HG02623 (cell line): ENCODE results near the gene COL26A1.

Experiments used
- ATAC-seq: cut with Tn5 transposase; IDR thresholded peaks from one replicate; pipeline ENCODE4 v1.9.1; 2021; ENCODE audit warnings: moderate library complexity; ENCODE audit not compliant: unreplicated experiment

COL26A1 gene

DNA sequence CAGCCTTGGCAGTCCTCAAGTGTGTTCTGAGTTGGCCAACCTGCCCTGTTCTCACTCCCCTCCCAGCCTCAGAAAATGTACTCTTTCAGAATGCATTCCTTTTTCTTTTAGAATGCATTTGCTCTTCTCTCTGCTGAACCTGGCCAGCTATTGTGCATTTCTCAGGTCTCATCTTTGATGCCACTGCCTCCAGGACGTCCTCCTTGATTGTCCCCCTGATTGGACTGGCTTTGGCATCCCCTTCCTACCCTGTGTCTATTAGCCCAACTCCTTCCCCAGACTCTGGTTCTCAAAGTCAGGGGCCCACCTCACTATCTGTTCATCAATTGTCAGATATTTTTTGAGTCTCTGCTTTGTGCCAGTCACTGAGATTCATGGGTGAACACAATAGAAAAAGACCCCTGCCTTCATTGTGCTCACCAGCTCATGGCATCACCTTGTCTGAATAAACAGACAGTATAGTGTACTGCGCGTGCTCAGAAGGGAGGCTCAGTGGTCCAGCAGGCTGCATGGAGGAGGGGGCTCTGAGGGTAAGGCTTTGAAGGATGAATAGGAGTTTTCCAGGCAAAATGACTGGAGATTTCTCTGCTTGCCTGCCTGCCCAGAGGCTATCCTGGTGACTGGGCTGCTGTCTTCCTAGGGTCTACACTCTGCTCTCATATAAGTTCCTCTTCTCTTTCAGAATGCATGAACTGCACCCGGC lies 169.9 kb downstream of the COL26A1 start:
- ATAC-seq, result no peak

DNA sequence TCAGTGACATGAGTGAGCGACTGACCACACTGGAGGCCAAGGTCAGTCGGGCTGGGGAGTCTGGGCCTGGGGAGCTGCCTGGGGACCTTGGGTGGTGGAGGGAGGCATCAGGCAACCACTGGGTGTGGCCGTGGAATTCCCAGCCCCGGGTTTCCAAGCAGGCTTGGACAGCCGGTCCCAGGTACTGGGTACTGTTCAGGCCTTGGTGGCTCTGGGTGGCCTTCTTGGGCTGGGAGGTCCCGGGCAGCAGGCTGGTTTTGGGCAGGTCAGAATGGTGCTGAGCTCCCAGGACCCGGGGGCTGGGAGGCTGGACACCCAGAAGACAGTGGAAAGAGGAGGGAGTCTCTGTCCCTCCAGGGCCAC lies 170.4 kb downstream of the COL26A1 start:
- no peak for ATAC-seq

DNA sequence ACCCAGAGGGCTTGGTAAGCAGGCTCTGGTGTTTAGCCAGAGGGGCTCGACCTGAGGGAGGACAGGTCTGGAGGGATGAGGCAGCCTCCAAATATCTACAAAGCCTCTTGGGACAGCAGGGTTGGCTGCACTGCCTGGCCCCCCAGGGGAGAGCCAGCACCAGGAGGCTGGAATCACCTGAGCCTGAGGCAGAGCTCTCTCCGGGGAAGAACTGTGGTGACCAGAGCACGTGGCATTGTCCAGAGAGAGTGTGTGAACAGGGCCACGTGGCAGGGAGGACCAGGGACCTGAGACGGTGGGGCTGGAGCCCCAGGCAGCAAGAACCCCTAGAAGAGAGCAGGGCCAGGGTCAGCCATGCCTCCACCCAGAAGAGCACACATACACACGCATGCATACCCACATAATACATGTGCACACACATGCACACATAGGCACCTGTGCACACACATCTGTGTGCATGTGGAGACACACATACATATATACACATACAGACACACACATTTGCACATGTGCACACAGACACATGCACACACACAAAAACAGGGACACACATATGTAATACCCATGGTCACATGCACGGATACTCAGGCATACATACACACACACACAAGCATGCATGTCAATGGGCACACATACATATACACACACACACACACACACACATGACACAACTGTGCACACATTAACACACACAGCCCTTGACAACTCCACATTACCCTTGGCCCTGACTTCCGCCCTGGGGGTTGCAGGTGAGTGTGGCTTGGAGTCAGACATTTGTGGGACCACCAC lies 171.5 kb downstream of the COL26A1 start:
- ATAC-seq, result no peak

DNA sequence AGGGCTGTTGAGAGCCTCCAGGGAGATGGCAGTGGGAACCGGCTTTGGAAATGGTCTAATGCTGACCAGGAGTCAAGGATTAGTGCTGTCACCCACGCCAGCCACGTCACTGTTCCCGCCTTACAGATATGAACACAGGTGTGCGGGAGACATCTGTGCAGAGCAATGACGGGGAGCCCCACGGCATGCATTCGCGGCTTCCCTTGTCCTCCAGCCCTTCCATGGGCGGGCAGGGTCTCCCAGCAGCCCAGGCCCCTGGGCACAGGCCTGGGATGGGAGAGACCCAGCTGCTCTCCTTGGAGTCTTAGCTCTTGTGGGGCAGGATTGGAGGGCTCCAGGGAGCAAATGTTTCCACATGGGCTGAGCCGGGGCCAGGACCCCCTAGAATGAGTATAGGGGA lies 172.2 kb downstream of the COL26A1 start:
- ATAC-seq, result no peak

DNA sequence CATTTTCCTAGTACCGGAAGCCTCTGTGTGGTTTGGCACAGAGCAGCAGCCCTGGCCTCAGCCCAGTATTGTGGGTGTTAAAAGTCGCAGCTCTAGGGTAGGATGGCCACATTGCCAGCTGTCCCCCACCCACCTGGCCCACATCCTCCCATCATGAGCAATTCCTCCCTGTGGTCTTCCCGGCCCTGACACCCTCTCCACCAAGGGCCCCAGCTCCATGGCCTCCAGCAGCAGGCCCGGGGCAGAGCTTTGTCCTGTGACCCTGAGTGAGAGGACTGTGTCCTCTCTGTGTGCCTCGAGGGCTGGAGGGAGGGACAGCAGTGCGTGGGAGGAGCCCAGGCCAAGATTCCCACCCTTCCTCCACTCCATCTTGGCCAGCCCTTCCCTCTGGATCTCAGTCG lies 172.7 kb downstream of the COL26A1 start:
- ATAC-seq, result no peak

DNA sequence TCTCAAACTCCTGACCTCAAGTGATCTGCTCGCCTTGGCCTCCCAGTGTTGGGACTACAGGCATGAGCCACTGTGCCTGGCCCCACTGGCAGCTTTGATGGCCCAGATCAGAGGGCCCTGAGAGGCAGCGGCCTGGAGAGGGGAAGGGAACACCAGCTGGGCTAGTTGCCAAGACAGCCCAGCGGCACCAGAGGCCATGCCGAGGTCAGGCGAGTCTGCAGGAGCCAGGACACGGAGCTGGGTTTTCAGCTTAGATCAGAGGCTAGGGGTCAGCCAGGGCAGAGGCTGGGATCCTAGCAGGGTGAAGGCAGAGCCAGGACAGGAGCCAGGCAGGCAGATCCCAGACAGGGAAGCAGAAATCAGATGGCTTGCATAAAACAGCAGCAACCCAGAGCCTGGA lies 173.6 kb downstream of the COL26A1 start:
- no peak for ATAC-seq

DNA sequence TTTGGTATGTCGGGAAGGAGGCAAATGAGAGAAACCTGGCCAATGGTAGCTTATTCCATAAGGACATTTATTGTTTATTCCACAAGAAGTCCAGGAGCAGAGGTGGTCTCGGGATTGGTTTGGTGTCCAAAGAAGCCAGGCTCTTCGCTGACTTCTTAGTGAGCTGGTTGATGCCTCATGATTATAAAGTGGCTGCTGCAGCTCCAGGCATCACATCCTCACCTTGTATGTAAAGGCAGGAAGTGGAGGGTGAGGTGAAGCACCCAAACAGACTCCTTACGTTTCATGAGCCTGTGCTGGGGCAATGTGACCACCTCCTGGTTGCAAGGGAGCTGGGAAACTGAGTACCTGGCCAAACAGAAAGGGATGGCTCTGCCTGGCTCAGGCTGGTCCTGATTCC lies 174.0 kb downstream of the COL26A1 start:
- ATAC-seq, result no peak

DNA sequence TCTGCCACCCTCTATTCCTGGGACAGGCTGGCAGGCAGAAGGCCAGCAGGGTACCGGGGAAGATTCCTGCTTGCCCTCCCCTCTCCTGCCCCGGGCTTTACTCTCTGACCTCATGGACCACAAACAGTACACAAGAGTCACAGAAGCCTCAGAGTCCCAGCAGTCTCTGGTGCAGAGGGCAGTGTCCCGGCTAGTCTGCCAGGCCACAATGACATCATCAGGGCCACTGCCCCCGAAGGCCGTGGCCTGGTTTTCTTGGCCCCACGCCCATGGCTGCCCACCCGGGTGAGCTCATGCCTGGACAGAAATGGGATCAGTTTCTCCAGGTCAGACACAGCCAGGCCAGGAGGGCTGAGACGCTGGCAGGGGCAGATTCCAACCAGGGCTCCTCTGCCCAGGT lies 174.5 kb downstream of the COL26A1 start:
- ATAC-seq, result no peak

DNA sequence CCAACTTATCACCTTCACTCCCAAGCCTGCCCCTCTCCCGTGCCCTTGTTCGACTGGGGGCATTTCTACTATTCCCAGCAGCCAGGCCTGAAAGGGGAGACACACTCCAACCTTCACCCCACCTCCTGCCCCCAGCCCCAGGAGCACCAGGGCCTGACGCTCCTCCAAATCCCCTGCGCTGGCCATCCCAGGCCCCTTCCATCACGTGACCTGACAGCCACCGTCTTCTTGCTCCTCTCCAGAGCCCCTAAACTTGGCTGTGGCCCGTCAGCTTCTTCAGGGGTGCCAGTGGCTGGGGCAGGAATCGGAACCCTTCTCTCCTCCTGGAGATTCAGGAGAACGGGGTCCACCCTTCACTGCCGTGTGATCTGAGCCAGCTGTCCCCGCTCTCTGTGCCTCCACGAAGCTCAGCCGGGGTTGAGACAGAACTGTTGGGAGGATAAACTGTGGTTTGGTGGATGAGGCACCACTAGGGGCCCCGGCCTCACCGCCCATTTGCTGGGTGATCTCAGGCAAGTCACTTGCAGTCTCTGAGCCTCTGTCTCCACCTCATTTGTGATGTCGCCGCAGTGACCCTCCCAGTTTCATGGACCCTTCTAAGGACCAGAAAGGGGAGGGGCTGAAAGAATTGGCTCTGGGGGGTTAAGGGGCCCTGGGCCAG lies 175.4 kb downstream of the COL26A1 start:
- ATAC-seq, result no peak

DNA sequence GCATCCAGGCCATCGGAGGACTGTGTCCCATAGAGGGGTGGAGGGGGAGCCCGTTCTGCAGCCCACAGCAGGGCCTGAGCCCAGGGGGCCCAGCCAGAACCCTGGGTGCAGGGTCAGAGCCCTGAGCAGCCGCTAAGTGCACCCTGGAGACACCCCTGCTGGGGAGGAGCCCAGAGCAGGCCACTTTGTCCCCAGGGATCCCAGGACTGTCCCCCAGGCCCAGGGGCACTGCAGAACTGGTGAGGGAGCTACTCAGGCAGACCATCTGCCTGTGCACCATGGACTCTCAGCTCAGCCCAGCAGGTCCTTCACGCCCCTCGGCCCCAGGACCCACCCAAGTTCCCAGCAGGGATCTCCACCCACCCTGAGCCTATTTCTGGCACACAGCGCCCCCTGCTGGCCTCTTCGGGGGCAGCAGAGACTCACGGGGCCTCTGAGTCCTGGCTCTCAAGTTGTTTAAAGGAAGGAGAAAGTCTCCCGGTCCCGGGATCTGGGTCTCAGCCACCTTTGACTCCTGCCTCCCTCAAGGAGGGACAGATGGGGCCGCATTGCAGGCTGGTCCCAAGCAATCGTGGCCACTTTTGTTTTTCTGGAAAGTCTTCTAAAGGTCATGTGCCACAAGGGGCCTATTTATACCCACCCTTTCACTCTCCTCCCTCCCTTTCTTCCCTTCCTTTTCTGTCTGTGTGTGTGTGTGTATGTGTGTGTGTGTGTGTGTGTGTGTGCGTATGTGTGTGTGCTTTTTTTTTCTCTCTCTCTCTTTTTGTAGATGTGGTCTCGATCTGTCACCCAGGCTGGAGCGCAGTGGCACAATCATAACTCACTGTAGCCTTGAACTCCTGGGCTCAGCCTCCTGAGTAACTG lies 176.2 kb downstream of the COL26A1 start:
- no peak for ATAC-seq

DNA sequence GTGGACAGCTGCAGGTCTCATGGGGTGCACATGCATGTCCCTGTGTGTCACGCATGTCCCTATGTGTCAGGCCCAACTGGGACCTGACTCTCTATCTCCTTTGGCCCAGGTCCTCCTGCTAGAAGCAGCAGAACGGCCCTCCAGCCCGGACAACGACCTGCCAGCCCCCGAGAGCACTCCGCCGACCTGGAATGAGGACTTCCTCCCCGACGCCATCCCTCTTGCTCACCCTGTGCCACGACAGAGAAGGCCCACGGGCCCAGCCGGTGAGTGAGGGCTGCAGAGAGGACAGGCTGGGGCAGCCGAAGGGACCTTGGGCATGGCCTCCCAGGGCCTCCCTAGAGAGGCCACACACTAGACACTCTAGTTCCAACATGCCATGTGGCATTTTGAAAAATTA lies 177.1 kb downstream of the COL26A1 start:
- no peak for ATAC-seq

DNA sequence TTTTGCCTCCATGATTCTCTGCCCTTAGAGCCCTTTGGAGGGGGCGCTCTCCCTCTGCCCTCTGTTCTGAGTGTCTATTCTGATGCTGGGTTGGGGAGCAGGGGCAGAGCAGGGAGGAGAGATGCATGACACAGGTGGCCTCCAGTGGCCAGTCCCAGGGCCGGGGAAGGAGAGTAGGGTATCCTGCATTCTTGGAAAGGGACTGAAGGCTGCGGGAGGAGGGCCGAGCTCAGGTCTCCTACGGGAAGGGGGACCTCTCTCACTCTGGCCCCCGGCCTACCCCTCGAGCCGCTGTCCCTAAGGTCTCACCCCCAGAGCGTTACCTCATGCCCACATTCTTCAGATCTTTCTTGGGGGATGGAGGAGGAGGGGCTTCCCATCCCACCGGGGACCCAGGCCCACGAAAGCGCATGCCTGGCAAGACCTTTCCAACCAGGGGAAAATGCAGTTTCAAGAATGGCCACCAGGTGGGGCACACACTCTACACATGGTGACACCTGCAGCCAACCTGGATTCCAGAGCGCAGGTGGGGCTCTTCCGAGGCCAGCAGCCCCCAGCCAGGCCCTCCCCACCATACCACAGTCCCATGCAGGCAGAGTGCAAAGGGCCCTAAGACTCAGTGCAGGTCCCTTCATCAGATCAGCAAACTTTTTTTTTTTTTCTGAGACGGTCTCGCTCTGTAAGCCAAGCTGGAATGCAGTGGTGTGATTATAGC lies 180.0 kb downstream of the COL26A1 start:
- no peak for ATAC-seq

DNA sequence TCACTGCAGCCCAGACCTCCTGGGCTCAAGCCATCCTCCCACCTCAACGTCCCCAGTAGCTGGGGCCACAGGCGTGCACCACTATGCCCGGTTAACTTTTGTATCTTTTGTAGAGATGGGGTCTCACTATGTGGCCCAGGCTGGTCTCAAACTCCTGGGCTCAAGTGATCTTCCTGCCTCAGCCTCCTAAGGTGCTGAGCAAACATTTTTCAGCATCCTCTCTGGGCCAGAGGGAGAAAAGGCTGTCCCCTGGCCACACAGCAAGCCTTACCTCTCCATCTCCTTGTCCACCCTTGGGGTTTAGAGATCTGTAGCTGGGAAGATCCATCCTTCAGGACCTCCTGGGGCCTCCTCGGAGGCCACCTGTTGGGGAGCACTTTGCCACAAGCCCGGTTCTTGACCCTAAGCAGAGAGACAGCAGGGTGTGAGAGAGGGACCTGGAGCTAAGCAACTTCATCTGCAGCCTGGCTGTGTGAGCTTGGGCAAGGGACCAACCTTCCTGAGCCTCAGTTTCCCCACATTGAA lies 180.6 kb downstream of the COL26A1 start:
- ATAC-seq, result no peak

DNA sequence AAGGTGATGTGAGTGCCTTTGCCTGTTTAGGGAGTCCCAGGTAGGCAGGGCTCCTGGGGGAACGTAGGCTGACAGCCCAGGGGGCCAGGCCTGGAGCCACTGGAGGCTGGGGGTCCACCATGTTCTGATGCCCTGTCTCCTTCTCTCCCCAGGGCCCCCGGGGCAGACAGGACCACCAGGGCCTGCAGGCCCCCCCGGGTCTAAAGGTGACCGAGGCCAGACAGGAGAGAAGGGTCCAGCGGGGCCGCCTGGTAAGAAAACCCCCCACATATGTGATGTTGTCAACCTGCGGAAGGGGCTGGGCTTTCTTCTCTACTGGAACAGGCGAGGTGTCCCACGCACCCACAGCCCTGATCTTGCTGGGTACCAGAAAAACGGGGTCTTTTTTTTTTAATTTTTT lies 181.2 kb downstream of the COL26A1 start:
- ATAC-seq, result no peak

DNA sequence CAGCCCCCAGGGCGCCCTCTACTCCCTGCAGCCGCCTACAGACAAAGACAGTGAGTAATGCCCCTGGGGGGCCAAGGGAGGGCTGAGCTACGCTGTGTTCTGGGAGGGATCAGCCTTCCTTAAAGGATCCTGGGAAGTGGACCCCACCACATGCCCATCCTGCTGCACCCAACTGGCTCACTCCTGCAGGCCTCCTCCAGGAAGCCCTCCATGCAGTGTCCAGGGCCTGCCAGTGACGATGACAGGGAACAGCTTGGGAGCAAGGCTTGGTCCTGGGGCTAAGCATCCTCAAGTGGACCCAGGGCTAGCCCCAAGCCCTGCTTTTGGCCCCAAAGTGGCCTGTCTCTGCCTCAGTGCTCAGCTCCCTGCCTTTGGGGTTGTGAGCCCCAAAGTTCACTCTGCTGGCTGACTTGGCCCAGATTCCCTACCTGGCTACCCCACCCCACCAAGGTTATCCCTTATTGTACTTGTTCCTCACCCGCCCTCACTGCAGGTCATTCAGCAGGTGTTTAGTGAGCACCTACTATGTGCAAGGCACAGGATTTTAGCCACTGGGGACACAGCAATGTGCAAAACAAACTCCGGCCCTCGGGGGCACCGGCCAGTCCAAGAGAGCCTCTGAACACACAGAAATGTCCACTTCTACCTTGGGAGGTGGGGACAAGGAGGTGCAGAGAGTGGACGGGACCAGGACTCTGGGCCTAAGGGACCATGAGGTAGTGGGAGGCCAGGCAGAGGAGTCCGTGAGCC lies 182.9 kb downstream of the COL26A1 start:
- no peak for ATAC-seq

DNA sequence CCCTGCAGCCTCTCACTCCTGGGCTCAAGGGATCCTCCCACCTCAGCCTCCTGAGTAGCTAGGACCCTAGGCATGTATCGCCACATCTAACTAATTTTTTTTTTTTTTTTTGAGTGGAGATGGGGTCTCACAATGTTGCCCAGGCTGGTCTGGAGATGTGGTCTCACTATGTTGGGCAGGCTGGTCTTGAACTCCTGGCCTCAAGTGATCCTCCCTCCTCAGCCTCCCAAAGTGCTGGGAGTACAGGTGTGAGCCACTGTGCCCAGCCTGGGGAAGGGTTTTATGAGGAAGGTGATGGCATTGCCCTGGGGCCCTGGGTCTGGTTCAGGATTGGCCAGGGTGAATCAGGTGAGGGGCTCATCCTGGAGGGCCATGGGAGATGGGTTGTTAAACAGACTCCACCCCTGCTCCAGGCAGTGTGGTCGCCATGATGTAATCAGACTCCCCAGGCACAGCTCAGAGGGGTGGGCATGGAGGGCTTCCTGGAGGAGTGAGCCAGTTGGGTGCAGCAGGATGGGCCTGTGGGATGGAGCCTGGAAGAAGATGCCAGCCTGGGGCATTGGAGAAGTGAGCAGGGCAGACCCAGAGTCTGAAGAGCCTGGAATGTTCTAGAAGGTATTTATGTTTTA lies 183.7 kb downstream of the COL26A1 start:
- no peak for ATAC-seq

DNA sequence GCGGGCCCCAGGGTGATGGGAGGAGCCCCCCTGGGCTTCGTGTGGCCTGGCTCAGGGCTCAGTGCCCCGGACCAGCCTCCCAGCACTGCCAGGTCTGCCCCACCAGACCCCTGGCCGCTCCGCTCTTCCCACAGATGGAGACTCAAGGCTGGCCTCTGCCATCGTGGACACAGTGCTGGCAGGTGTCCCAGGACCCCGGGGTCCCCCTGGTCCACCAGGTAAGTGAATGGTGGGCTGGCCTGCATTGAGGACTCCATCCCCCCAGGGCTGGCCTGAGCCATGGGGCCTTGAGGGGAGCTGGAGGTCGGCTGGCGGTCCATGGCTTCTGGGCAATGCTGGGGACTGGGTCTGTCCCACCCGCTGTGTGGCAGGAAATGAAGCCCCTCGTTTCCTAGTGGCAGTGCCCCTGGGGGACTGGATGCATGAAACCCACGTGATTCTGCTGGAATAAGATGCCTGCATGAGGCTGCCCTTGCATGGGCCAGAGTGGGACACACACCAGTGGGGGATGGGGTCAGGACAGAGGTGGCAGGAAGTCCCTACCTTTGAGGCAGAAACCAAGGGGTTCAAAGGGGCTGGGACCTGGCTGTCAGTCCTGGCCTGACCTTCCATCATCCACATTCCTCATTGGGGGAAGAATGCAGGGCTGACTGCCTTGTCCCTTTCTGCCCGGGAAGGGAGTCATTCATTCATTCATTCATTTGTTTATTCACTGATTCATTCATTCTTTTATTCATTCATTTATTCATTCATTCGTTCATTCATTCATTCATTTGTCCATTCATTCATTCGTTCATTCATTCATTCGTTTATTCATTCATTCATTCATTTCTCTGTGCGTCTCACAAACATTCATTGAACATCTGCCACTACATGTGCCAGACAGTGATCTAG lies 184.6 kb downstream of the COL26A1 start:
- ATAC-seq, result no peak
